ENCODE data around the gene TCTN1.

The TCTN1 gene

GRCh38 chr12:110680032-110680431 lies 66.1 kb downstream of the TCTN1 start:
- DNase-seq (ENCODE audit: low spot score): no peak

- DNase-seq (ENCODE audit: low spot score): no peak
Measured at GRCh38 chr12:110683888-110684287, 70.0 kb downstream of the TCTN1 start.

DNA sequence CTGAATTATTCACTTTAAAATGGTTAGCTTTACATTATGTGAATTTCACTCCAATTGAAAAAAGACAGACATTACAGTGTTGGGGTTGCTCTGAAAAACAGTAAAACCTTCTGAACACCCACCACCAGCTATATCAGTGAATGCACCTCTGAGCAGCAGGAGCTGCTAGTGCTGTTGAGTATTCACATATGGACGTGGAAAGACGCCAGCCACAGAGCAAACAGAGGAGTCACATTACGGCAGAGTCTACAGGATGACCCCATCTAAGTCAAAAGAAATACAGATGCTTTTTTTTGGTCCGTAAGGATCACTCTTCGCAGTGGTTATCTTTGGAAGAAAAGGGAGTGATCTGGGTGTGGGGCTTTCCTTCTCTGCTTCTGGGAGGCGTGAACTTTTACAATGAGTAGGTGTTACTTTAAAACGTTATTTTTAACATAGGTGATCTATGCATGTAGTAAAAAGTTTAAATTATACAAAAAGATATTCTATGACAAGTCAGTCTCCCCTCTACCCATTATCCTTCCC lies 70.4 kb downstream of the TCTN1 start:
- no peak for DNase-seq (ENCODE audit: low spot score)

DNA sequence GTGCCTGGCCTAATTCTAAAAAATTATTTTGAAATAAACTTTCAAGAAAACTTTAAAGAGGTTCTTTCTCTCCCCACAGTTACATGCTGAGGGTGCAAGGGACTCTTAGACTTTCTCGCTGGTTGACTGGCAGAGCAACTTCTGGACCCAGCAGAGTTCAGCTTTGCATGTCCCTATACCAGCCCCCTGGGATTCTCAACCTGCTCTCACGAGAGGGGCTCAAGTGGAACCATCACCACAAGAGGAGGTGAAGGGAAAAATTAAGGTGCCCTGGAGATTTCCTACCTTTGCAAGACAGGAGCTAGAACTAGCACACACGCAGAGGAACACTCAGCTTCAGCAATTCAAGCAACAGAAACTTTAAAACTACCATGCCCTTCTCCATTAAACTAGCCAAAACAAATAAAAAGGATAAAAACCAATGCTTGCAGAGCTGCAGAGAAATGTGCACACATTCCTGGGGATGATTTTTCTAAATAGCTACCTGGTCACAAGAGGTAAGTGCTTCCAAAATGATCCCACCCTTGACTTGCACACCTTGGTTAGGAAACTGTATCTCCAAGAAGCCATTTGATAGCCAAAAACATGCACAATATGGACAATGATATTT lies 72.5 kb downstream of the TCTN1 start:
- DNase-seq (ENCODE audit: low spot score): no peak

- no peak for DNase-seq (ENCODE audit: low spot score)
Measured at GRCh38 chr12:110687396-110688169, 73.7 kb downstream of the TCTN1 start.

- no peak for DNase-seq (ENCODE audit: low spot score)
Measured at GRCh38 chr12:110688446-110689280, 74.7 kb downstream of the TCTN1 start, which contains the start of gene HVCN1. Gene HVCN1, minus strand, starts transcription at chr12:110689115. Its CDS starts 5,870 bp downstream, at chr12:110683245.

GRCh38 chr12:110689281-110690126 lies 75.6 kb downstream of the TCTN1 start:
- no peak for DNase-seq (ENCODE audit: low spot score)

GRCh38 chr12:110690127-110690430 lies 76.2 kb downstream of the TCTN1 start:
- DNase-seq (ENCODE audit: low spot score): no peak

DNA sequence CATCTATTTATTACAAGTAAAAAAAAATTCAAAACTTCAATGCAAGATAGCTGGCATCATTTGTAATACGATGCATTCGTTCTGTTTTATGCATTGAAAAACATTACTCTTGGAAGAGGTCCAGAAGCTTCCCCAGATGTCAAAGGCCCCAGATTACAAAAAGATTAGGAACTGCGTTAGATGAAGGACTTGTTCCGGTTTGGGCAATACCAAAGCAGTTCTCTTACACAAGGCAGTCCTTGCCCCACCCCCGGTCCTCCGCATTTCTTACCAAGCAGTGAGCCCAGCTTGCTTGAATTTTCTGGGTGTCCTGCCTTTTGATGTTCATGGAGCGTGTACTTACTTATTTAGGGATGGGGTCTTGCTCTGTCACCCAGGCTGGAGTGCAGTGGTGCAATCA lies 79.8 kb downstream of the TCTN1 start:
- no peak for DNase-seq (ENCODE audit: low spot score)

DNA sequence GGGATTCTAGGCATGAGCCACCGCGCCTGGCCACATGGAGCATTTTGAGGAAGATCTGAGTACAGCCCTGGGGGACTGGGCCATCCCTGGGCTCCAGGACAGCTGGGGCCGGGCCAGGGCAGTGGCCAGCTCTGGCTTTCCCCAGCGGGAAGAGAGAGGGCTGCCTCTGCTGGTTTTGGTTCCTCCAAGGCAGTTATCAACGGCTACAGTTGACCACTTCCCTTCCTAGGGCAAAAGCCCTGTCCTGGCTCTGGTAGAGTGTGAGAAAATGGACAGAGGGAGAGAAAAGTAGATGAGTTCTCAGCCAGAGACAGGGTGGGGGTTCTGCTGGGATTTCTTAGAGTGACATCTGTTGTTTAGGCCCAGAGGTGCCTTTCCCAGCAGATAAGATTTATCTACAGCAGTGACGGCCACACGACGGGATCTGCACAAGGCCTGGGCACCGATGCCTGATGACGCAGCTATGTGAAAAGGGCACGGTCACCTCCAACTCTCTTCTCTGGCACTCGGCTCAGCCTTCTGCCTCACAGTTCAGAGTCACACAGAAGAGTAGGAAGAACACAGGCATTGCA lies 80.5 kb downstream of the TCTN1 start:
- DNase-seq (ENCODE audit: low spot score): no peak

DNA sequence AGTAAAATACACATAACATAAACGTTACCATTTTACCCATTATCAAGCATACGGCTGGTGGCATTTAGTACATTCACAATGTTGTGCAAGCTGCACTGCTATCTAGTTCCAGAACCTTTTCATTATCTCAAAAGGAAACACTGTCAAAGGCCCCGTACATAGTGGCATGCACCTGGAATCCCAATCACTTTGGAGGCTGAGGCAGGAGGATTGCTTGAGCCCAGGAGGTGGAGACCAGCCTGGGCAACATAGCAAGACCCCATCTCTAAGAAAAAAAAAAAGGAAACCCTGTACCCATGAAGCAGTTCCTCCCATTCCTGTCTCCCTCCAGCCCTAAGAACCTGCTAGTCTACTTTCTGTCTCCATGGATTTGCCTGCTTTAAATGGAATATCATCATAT lies 82.4 kb downstream of the TCTN1 start:
- no peak for DNase-seq (ENCODE audit: low spot score)

DNA sequence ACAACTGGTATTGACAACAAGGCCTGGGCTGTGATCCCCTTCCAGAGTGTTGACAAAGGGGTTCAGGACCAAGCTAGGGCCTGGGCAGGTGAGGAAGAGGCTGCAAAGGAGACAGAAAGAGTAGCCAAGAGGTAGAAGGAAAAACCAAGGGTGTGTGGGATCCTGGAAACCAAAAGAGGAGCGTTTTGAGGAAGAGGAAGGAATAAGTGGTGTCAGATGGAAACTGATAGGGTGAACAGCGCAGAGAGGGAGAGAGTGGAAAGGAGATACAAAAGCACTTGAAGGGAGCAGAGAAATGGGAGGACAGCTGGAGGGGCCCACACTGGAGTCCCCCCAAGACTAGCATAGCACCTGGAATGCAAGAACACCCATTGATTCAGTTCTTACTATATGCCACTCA lies 83.3 kb downstream of the TCTN1 start:
- DNase-seq (ENCODE audit: low spot score): no peak

GRCh38 chr12:110698171-110698902 lies 84.4 kb downstream of the TCTN1 start:
- peak; percentile 87 for DNase-seq (ENCODE audit: low spot score)

Small RNAs within 50 kb of the gene (small RNA-seq; reads per million reads assigned to genes)
- 0 reads per million in 2 experiments for gene RN7SL387P

Measured in SK-N-DZ (cell line).